Activated naive CD4-positive, alpha-beta T cell treated with anti-CD3 and anti-CD28 coated beads, Interleukin-2, amount 10 ng/mL, durations not matched to agents 7 days and 5 days (primary cell): ENCODE measurements around the gene KIFBP.
"Not testable (repeated sequence)": the region's sequence is repeated elsewhere in the genome, so short reads cannot be mapped to it uniquely, and the experiment has no call there.

Experiments used
- CTCF ChIA-PET: fragments of 350-600 bp; sonication (Branson Sonifier 250); formaldehyde crosslinking; loops from one replicate; lab custom pipeline; 2021; ENCODE audit warnings: antibody characterized with exemption; lab: Charles Lee
- DNase-seq: peaks from one replicate; pipeline ENCODE4 v3.0.0-alpha.2; 2020
- H3K27ac Mint-ChIP-seq: one replicate; pipeline ENCODE4 v1.8.0; 2021; ENCODE audit warnings: mild to moderate bottlenecking, moderate library complexity, mixed read lengths
- H3K27me3 Mint-ChIP-seq: one replicate; pipeline ENCODE4 v1.8.0; 2021; ENCODE audit warnings: mild to moderate bottlenecking, mixed read lengths
- H3K36me3 Mint-ChIP-seq: one replicate; pipeline ENCODE4 v1.8.0; 2021; ENCODE audit warnings: mixed read lengths
- H3K4me1 Mint-ChIP-seq: one replicate; pipeline ENCODE4 v1.8.0; 2021; ENCODE audit warnings: mixed read lengths
- H3K4me3 Mint-ChIP-seq: one replicate; pipeline ENCODE4 v1.8.0; 2021; ENCODE audit warnings: mild to moderate bottlenecking, moderate library complexity, mixed read lengths
- H3K9me3 Mint-ChIP-seq: one replicate; pipeline ENCODE4 v1.8.0; 2021; ENCODE audit warnings: mixed read lengths

The KIFBP gene, protein sequence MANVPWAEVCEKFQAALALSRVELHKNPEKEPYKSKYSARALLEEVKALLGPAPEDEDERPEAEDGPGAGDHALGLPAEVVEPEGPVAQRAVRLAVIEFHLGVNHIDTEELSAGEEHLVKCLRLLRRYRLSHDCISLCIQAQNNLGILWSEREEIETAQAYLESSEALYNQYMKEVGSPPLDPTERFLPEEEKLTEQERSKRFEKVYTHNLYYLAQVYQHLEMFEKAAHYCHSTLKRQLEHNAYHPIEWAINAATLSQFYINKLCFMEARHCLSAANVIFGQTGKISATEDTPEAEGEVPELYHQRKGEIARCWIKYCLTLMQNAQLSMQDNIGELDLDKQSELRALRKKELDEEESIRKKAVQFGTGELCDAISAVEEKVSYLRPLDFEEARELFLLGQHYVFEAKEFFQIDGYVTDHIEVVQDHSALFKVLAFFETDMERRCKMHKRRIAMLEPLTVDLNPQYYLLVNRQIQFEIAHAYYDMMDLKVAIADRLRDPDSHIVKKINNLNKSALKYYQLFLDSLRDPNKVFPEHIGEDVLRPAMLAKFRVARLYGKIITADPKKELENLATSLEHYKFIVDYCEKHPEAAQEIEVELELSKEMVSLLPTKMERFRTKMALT

DNA sequence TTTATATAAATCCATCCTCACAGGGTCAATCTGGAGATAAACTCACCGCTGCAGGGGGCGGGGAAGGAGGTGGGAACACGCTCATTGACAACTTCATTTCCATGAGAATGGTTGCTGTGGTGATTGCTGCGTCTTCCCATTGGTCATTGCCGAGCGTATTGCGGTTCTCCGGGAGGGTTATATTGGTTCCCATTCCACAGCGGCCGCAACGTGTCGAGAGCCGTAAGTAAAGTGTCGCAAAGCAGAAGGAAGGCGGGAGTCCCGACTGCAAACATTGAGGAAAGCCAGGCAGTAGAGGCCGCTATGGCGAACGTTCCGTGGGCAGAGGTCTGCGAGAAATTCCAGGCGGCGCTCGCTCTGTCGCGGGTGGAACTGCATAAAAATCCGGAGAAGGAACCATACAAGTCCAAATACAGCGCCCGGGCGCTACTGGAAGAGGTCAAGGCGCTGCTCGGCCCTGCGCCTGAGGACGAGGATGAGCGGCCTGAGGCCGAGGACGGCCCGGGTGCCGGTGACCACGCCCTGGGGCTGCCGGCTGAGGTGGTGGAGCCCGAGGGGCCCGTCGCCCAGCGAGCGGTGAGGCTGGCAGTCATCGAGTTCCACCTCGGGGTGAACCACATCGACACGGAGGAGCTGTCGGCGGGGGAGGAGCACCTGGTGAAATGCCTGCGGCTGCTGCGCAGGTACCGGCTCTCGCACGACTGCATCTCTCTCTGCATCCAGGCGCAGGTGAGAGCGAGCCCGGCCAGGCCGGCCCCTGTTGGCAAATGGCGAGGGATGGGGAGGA is at the start of gene KIFBP:
Gene KIFBP (plus strand): TSS at position 274 of the 787 bp plus-strand sequence. CDS start 30 bp downstream, at position 304.
- Mint-ChIP-seq H3K4me3 (peak within 1 kb of the TSS; percentile 99), H3K9me3 (no peaks in the 10 kb centered on the region), H3K4me1 (peaks cover 39% of the 10 kb centered on the region), H3K27me3 (no peaks in the 10 kb centered on the region), H3K36me3 (peaks cover 18% of the 10 kb centered on the region), H3K27ac (peak within 1 kb of the TSS; percentile 95)
- peak; percentile 92 for DNase-seq
- CTCF ChIA-PET = interaction anchor here (0.8 to 1.3 kb wide), 3 partner anchors 104 to 228 kb away, joined by 3 to 5 read pairs (median 3); no protein-coding TSS in a partner anchor

DNA sequence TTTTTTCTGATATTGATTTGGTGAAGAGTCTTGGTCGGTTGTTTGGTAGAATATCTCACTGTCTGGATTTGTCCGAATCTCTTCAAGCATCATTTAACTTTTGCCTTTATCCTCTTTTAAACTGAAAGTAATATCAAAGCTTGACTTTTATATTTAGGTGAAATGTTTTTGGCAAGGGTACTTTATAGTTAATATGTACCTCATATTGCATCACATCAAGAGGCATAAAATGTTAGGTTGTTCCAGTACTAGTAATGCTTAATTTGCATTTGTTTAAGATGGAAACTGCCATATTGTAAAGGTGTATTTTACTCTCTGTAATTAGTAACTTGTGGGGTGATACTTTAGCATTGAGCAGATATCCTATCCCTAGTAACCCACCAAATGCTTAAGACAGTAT is 49.7 kb upstream of the KIFBP start:
- Mint-ChIP-seq H3K27ac (no peak overlapping the region), H3K4me1 (peaks cover 2% of the 10 kb centered on the region), H3K9me3 (no peaks in the 10 kb centered on the region), H3K36me3 (peaks cover 41% of the 10 kb centered on the region), H3K27me3 (no peaks in the 10 kb centered on the region), H3K4me3 (no peak overlapping the region)
- DNase-seq = no peak
- CTCF ChIA-PET = no interaction called here

DNA sequence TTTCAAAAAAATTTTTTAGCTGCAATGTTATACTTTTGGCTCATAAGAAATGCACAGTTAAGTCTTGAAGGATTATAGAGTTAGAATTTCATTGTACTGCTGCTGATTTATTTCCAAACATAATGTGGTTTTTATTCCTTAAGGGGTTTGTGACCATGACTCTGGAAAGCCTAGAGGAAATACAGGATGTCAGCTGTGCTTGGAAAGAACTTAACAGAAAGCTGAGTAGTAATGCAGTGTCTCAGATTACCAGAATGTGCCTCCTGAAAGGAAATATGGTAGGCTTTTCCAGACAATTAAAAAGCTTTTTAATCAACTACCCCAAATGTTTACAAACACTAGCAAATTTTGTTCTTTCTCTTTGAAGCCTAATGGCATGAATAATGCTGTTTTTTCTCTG is 47.7 kb upstream of the KIFBP start:
- not testable (repeated sequence) for DNase-seq, H3K4me3 Mint-ChIP-seq, H3K4me1 Mint-ChIP-seq, H3K27ac Mint-ChIP-seq, H3K9me3 Mint-ChIP-seq, H3K27me3 Mint-ChIP-seq
- CTCF ChIA-PET = interaction anchor here (1.2 kb wide), 1 partner anchor 14 kb away, joined by 3 read pairs; no protein-coding TSS in a partner anchor
- H3K36me3 Mint-ChIP-seq = peaks cover 41% of the 10 kb centered on the region

DNA sequence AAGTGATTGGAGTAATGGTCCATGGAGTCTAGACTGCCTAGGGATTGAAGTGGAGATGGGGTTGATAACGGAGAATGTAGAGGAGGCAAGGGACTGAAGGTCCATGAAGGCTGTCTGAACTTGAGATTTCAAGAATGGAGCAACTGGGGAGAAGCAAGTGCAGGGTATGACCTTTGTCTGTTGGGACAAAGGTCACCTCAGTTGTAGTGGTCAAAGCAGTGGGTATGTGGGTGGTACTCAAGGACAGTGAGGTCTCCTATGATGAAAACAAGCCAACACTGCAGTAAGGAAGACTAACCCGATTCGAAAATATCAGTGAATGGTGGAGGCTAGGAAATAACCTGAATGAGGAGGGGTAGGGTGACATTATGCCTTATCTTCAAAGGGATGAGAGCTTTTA is 38.0 kb upstream of the KIFBP start:
- no peaks in the 10 kb centered on the region for H3K9me3 Mint-ChIP-seq
- H3K27me3 Mint-ChIP-seq = no peaks in the 10 kb centered on the region
- no peak overlapping the region for H3K4me3 Mint-ChIP-seq
- DNase-seq = no peak
- CTCF ChIA-PET = no interaction called here
- no peak overlapping the region for H3K27ac Mint-ChIP-seq
- peaks cover 8% of the 10 kb centered on the region for H3K4me1 Mint-ChIP-seq
- peaks cover 21% of the 10 kb centered on the region for H3K36me3 Mint-ChIP-seq

DNA sequence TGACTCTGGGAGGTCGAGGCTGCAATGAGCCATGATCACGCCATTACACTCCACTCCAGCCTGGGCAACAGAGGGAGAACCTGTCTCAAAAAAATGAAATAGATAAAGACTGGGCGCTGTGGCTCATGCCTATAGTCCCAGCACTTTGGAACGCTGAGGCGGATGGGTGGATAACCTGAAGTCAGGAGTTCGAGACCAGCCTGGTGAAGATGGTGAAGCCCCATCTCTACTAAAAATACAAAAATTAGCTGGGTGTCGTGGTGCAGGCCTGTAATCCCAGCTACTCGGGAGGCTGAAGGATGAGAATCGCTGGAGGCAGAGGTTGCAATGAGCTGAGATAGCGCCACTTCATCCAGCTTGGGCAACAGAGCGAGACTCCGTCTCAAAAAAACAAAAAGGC is 33.7 kb upstream of the KIFBP start:
- CTCF ChIA-PET = interaction anchor here (0.6 to 2.8 kb wide), 10 partner anchors 14 to 232 kb away, joined by 3 to 14 read pairs (median 4); no protein-coding TSS in a partner anchor
- H3K9me3 Mint-ChIP-seq = no peaks in the 10 kb centered on the region
- no peak for DNase-seq
- peaks cover 33% of the 10 kb centered on the region for H3K4me1 Mint-ChIP-seq
- H3K4me3 Mint-ChIP-seq = peak overlapping the region; percentile 95
- peak overlapping the region; percentile 84 for H3K27ac Mint-ChIP-seq
- H3K27me3 Mint-ChIP-seq = no peaks in the 10 kb centered on the region
- H3K36me3 Mint-ChIP-seq = peaks cover 21% of the 10 kb centered on the region

DNA sequence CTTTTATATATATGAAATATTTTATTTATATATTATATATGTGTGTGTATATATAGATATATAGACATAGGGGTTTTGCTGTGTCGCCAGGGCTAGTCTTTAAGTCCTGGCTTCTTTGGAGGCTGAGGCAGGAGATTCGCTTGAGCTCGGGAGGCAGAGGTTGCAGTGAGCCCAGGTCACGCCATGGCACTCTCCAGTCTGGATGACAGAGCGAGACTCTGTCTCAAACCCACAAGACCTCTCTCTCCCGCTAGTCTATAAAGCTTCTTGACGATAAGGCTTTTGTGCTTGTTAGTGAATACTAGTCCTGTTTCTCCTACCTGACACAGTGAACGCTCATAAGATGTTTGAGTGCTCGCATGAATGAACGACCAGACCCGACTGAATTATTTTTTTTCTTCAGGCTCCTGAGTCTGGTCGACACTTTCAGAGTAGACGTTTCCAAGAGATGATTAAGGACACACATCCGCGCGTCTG is 33.2 kb upstream of the KIFBP start:
- peak overlapping the region; percentile 95 for H3K4me3 Mint-ChIP-seq
- peaks cover 24% of the 10 kb centered on the region for H3K36me3 Mint-ChIP-seq
- H3K9me3 Mint-ChIP-seq = no peaks in the 10 kb centered on the region
- no peaks in the 10 kb centered on the region for H3K27me3 Mint-ChIP-seq
- peak overlapping the region; percentile 99 for H3K27ac Mint-ChIP-seq
- peaks cover 36% of the 10 kb centered on the region for H3K4me1 Mint-ChIP-seq
- peak; percentile 52 for DNase-seq
- CTCF ChIA-PET = interaction anchor here (0.6 to 2.8 kb wide), 14 partner anchors 13 to 231 kb away, joined by 3 to 14 read pairs (median 4); no protein-coding TSS in a partner anchor

DNA sequence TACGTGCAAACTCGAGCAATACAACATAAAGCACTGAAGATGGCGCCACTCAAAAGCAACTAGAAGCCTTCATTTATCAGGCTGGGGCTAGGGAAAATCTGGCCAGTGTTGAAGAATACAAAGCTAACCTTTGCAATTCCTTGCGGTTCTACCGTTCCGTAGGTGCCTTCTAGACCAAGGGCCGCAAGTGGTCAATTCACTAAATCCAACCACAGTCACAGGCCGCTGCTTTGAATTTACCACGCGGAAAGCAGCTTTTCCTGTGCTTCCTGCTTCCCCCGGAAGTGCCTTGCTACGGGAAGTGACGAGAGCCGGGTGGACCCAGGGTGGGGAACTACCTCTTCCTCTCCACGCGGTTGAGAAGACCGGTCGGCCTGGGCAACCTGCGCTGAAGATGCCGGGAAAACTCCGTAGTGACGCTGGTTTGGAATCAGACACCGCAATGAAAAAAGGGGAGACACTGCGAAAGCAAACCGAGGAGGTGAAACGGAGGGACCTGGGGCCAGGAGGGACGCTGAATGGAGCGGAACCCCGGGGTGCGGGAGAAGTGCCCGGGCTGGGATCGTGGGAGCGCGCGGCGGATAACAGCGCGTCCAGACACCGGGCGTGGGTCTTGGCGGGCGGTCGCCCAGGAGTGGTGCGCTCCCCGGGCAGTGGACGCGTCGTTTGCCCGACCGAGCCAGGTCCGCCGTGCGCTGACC is 32.6 kb upstream of the KIFBP start, which contains the start of gene DDX21:
Gene DDX21 (plus strand): TSS at position 339 of the 701 bp plus-strand sequence. CDS start 56 bp downstream, at position 395.
- Mint-ChIP-seq H3K9me3 (no peaks in the 10 kb centered on the region), H3K36me3 (peaks cover 24% of the 10 kb centered on the region), H3K27ac (peak within 1 kb of the TSS; percentile 99), H3K4me1 (peaks cover 36% of the 10 kb centered on the region), H3K27me3 (no peaks in the 10 kb centered on the region), H3K4me3 (peak within 1 kb of the TSS; percentile 95)
- CTCF ChIA-PET = interaction anchor here (0.7 to 2.8 kb wide), 11 partner anchors 13 to 167 kb away, joined by 3 to 14 read pairs (median 5); no protein-coding TSS in a partner anchor
- DNase-seq = peak; percentile 94

DNA sequence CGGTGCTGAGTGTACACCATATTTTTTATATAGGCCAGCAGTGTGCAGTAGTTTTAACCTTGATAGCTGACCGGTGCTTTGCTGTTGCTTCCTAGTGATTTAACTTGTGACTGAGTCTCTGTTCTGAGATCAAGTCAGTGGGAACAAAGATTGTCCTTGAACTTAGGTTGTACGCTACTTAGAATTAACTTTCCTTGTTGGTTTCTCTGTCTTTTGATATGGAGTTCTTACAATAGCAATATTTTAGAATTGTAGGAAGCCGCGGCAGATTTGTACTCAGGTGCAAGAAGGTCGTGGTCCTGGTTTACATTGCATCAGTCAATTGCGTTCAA is 31.4 kb upstream of the KIFBP start:
- Mint-ChIP-seq H3K4me1 (peaks cover 44% of the 10 kb centered on the region), H3K27ac (peak overlapping the region; percentile 99), H3K36me3 (peaks cover 33% of the 10 kb centered on the region), H3K4me3 (peak overlapping the region; percentile 95), H3K27me3 (no peaks in the 10 kb centered on the region), H3K9me3 (no peaks in the 10 kb centered on the region)
- no peak for DNase-seq
- CTCF ChIA-PET = interaction anchor here (2.5 to 2.8 kb wide), 2 partner anchors 12 to 135 kb away, joined by 9 to 14 read pairs; no protein-coding TSS in a partner anchor

DNA sequence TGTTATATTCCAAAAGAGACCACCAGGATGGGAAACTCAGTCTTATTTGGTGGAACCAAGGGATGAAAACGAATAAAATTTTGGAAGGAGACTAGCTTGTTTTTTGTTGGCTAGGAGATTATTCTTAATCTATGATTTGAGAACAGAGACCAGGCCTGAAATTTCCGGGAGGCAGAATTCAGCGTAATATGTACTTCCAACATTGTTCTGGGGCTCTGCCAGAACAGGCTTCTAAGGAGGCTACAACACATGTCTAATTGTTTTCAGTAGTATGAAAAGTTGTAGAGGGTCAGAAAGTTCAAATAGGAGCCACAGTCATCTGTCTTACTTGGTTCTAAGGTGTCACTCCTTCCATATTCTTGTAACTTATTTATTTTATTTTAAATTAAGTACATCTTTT is 30.9 kb upstream of the KIFBP start:
- H3K9me3 Mint-ChIP-seq = no peaks in the 10 kb centered on the region
- H3K36me3 Mint-ChIP-seq = peaks cover 36% of the 10 kb centered on the region
- H3K27ac Mint-ChIP-seq = peak overlapping the region; percentile 99
- peak overlapping the region; percentile 95 for H3K4me3 Mint-ChIP-seq
- H3K27me3 Mint-ChIP-seq = no peaks in the 10 kb centered on the region
- H3K4me1 Mint-ChIP-seq = peaks cover 45% of the 10 kb centered on the region
- DNase-seq = no peak
- CTCF ChIA-PET = interaction anchor here (2.5 to 2.8 kb wide), 2 partner anchors 11 to 134 kb away, joined by 9 to 14 read pairs; no protein-coding TSS in a partner anchor

DNA sequence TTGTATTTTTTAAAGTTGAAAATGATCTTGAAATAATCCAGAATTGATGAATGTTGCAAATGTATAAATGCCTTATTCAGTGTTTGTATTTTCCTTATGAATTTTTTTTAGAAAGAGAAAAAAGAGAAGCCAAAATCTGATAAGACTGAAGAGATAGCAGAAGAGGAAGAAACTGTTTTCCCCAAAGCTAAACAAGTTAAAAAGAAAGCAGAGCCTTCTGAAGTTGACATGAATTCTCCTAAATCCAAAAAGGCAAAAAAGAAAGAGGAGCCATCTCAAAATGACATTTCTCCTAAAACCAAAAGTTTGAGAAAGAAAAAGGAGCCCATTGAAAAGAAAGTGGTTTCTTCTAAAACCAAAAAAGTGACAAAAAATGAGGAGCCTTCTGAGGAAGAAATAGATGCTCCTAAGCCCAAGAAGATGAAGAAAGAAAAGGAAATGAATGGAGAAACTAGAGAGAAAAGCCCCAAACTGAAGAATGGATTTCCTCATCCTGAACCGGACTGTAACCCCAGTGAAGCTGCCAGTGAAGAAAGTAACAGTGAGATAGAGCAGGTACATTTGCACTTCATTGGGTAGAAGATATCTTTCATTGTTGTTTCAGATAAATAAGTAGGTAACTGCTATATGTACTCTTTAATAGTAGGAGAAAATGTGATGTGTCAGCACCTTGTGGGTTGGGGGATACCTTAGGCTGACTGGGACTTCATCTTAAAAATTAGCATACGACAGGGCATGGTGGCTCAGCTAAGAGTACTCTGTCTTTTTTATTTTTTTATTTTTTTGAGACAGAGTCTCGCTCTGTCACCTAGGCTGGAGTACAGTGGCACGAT is 28.7 kb upstream of the KIFBP start:
- Mint-ChIP-seq H3K4me1 (peaks cover 42% of the 10 kb centered on the region), H3K36me3 (peaks cover 50% of the 10 kb centered on the region), H3K27ac (peak overlapping the region; percentile 75), H3K9me3 (no peaks in the 10 kb centered on the region), H3K27me3 (no peaks in the 10 kb centered on the region), H3K4me3 (no peak overlapping the region)
- CTCF ChIA-PET = interaction anchor here (1.4 to 1.6 kb wide), 2 partner anchors 10 to 21 kb away, joined by 4 read pairs; no protein-coding TSS in a partner anchor
- DNase-seq = no peak

DNA sequence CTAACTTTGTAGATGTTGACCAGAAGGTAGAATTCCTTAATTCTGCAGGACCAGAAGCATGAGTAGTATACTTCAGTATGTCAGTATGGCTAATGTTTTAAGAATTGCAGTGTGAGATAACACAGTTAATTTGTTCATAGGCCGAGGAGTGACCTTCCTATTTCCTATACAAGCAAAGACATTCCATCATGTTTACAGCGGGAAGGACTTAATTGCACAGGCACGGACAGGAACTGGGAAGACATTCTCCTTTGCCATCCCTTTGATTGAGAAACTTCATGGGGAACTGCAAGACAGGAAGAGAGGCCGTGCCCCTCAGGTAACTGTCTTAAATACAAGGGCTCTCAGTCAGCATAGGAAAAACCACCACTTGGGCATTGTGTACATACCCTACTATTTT is 25.5 kb upstream of the KIFBP start:
- DNase-seq = no peak
- H3K27ac Mint-ChIP-seq = no peak overlapping the region
- CTCF ChIA-PET = no interaction called here
- no peaks in the 10 kb centered on the region for H3K27me3 Mint-ChIP-seq
- H3K9me3 Mint-ChIP-seq = no peaks in the 10 kb centered on the region
- peaks cover 64% of the 10 kb centered on the region for H3K36me3 Mint-ChIP-seq
- peaks cover 30% of the 10 kb centered on the region for H3K4me1 Mint-ChIP-seq
- H3K4me3 Mint-ChIP-seq = no peak overlapping the region

DNA sequence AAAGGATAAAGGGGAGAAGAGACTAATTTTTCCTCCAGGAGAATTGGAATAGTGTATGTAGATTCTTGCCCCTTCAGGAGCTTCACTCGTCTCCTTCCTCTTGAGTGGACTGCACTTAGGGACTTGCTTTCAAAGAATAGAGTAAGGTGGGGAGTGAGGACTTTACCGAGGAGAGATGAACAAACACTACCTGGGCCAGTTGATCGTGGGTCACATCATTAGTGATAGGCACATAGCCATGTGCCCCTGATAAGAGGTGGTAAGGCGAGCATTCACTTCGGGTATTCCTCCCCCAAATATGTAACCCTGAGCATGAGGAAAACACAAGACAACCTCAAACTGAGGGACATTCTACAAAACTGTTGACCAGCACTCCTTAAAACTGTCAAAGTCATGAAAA is 14.6 kb upstream of the KIFBP start:
- Mint-ChIP-seq H3K9me3 (no peaks in the 10 kb centered on the region), H3K27ac (no peak overlapping the region), H3K4me1 (peaks cover 24% of the 10 kb centered on the region), H3K27me3 (no peaks in the 10 kb centered on the region), H3K4me3 (no peak overlapping the region), H3K36me3 (peaks cover 70% of the 10 kb centered on the region)
- CTCF ChIA-PET = interaction anchor here (0.9 to 1.4 kb wide), 2 partner anchors 18 to 120 kb away, joined by 4 read pairs; partner anchors contain the start of gene DDX21
- DNase-seq = no peak
